PC-3 (cell line): Measurements from ENCODE around the gene LILRB2.
"Not testable (repeated sequence)": the region's sequence is repeated elsewhere in the genome, so short reads cannot be mapped to it uniquely, and the experiment has no call there.

ENCODE experiments used
- EZH2 ChIP-seq: fragments of 300-600 bp; sonication (generic); IDR thresholded peaks from one replicate; pipeline ENCODE4 v1.6.1; 2017; ENCODE audit warnings: antibody characterized with exemption, mild to moderate bottlenecking, low read length; ENCODE audit not compliant: unreplicated experiment
- TF ChIP-seq, protein P1 (sequence below): fragments of 300-600 bp; sonication (generic); conservative IDR thresholded peaks from 2 replicates; pipeline ENCODE4 v1.5.1; 2017; ENCODE audit warnings: antibody characterized with exemption, low read depth, mild to moderate bottlenecking, low read length

DNA sequence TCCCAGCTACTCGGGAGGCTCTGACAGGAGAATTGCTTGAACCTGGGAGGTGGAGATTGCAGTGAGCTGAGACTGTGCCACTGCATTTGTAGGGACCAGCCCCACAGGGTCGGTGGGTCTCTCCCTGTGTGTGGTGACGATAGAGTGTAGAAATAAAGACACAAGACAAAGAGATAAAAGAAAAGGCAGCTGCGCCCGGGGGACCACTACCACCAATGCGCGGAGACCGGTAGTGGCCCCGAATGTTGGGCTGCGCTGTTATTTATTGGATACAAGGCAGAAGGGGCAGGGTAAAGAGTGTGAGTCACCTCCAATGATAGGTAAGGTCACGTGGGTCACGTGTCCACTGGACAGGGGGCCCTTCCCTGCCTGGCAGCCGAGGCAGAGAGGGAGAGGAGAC, 41.4 kb upstream of the LILRB2 start:
- TF ChIP-seq, protein P1, sequence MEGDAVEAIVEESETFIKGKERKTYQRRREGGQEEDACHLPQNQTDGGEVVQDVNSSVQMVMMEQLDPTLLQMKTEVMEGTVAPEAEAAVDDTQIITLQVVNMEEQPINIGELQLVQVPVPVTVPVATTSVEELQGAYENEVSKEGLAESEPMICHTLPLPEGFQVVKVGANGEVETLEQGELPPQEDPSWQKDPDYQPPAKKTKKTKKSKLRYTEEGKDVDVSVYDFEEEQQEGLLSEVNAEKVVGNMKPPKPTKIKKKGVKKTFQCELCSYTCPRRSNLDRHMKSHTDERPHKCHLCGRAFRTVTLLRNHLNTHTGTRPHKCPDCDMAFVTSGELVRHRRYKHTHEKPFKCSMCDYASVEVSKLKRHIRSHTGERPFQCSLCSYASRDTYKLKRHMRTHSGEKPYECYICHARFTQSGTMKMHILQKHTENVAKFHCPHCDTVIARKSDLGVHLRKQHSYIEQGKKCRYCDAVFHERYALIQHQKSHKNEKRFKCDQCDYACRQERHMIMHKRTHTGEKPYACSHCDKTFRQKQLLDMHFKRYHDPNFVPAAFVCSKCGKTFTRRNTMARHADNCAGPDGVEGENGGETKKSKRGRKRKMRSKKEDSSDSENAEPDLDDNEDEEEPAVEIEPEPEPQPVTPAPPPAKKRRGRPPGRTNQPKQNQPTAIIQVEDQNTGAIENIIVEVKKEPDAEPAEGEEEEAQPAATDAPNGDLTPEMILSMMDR = not testable (repeated sequence)
- TF ChIP-seq EZH2 = not testable (repeated sequence)
